D721Med (cell line): ENCODE data around the gene HTRA3.
A peak's percentile ranks its signal among the peaks of the same experiment; 100 is the strongest.

Experiments
- DNase-seq: peaks from one replicate; pipeline ENCODE4 v3.0.0; 2011; ENCODE audit warnings: low spot score; ENCODE audit not compliant: insufficient read length
- FAIRE-seq: peaks from 2 replicates; lab custom pipeline; 2011; peaks lifted over from hg19 to GRCh38; lab: Jason Lieb, UNC
- CTCF ChIP-seq: IDR thresholded peaks from 2 replicates; pipeline ENCODE4 v1.5.1; 2012; ENCODE audit warnings: mild to moderate bottlenecking, control low read depth; ENCODE audit not compliant: insufficient read depth; ENCODE audit errors: missing control alignments

The HTRA3 gene

GRCh38 chr4:8274765-8275547 lies 5.4 kb downstream of the HTRA3 start:
- peak; percentile 28 for TF ChIP-seq CTCF
- FAIRE-seq (no peak), DNase-seq (peak; percentile 70)

GRCh38 chr4:8275548-8275910 lies 6.0 kb downstream of the HTRA3 start:
- DNase-seq (no peak), FAIRE-seq (no peak)
- no peak for TF ChIP-seq CTCF

GRCh38 chr4:8276358-8277240 lies 7.0 kb downstream of the HTRA3 start:
- no peak for TF ChIP-seq CTCF
- DNase-seq, result no peak
- FAIRE-seq, result no peak

GRCh38 chr4:8277356-8278008 lies 7.9 kb downstream of the HTRA3 start:
- no peak for DNase-seq
- FAIRE-seq, result no peak

GRCh38 chr4:8278009-8278395 lies 8.4 kb downstream of the HTRA3 start:
- no peak for TF ChIP-seq CTCF
- FAIRE-seq (no peak), DNase-seq (no peak)

More at GRCh38 chr4:8277356-8278008, 7.9 kb downstream of the HTRA3 start:
- TF ChIP-seq CTCF, result no peak

GRCh38 chr4:8278421-8279287 lies 9.1 kb downstream of the HTRA3 start:
- DNase-seq (no peak), FAIRE-seq (no peak)

More at GRCh38 chr4:8278421-8279287, 9.1 kb downstream of the HTRA3 start:
- no peak for TF ChIP-seq CTCF
